ENCODE results near the gene SSR4. TPM values are rescaled to one million over a fixed set of nuclear protein-coding genes. Genes with fewer than 3 reads are reported as not detected.

Gene SSR4
- total and polyA plus RNA-seq, 8 donors: 368 to 925 (median 398) TPM

- no peak for DNase-seq
- H3K4me1 ChIP-seq: no peaks in the 10 kb centered on the region
- H3K9me3 ChIP-seq: no peaks in the 10 kb centered on the region
- H3K36me3 ChIP-seq: no peaks in the 10 kb centered on the region
- FAIRE-seq: no peak
- H3K27me3 ChIP-seq: peaks cover 0 to 4% (median 2%) of the 10 kb centered on the region in 4 donors
- no peak overlapping the region for H3K27ac ChIP-seq
- ATAC-seq: no peak
- 77 to 82% methylated on average over 1 of the region's 1 CpG for WGBS, 2 donors
- H3K4me3 ChIP-seq: no peak overlapping the region
- intact Hi-C loops (cut with DNase I): no loop called here
- TF ChIP-seq CTCF (IDR thresholded peaks at IDR 0.05): no peak
Observed at GRCh38 chrX:153755136-153755535, 39.3 kb upstream of the SSR4 start.

GRCh38 chrX:153761863-153762262 is 32.6 kb upstream of the SSR4 start:
- Histone ChIP-seq H3K9me3 (no peaks in the 10 kb centered on the region), H3K4me3 (no peak overlapping the region), H3K4me1 (no peaks in the 10 kb centered on the region), H3K27me3 (peaks cover 0 to 5% (median 0%) of the 10 kb centered on the region in 4 donors), H3K27ac (no peak overlapping the region), H3K36me3 (no peaks in the 10 kb centered on the region)
- no peak for TF ChIP-seq CTCF (IDR thresholded peaks at IDR 0.05)
- ATAC-seq (no peak), DNase-seq (no peak), FAIRE-seq (no peak)
- intact Hi-C loops (cut with DNase I): loop anchor here in 1 of 3 donors (10.0 kb wide), 1 partner anchor 193 kb away; no protein-coding TSS in a partner anchor
- WGBS, 2 donors: 80% methylated on average over 15 of the region's 15 CpGs

GRCh38 chrX:153762626-153763173 is 31.8 kb upstream of the SSR4 start:
- no peak overlapping the region for H3K27ac ChIP-seq
- no peak for FAIRE-seq
- H3K36me3 ChIP-seq: no peaks in the 10 kb centered on the region
- no peak for TF ChIP-seq CTCF (IDR thresholded peaks at IDR 0.05)
- intact Hi-C loops (cut with DNase I): loop anchor here in 1 of 3 donors (10.0 kb wide), 1 partner anchor 192 kb away; no protein-coding TSS in a partner anchor
- H3K27me3 ChIP-seq: peaks cover 0 to 3% (median 0%) of the 10 kb centered on the region in 4 donors
- H3K4me1 ChIP-seq: no peaks in the 10 kb centered on the region
- no peaks in the 10 kb centered on the region for H3K9me3 ChIP-seq
- peak in 1 of 6 donors; percentile 8 for DNase-seq
- H3K4me3 ChIP-seq: no peak overlapping the region
- WGBS, 2 donors: 76 to 80% methylated on average over 14 of the region's 14 CpGs
- no peak for ATAC-seq

- Histone ChIP-seq H3K9me3 (no peaks in the 10 kb centered on the region), H3K27ac (no peak overlapping the region), H3K4me1 (no peaks in the 10 kb centered on the region), H3K36me3 (no peaks in the 10 kb centered on the region), H3K4me3 (no peak overlapping the region), H3K27me3 (peaks cover 0 to 3% (median 0%) of the 10 kb centered on the region in 4 donors)
- ATAC-seq (no peak), DNase-seq (peak in 2 of 6 donors; percentile 14 to 64), FAIRE-seq (no peak)
- no peak for TF ChIP-seq CTCF (IDR thresholded peaks at IDR 0.05)
- intact Hi-C loops (cut with DNase I): loop anchor here in 1 of 3 donors (10.0 kb wide), 1 partner anchor 191 kb away; no protein-coding TSS in a partner anchor
- 62 to 72% methylated on average over 15 to 18 of the region's 18 CpGs for WGBS, 2 donors
Observed at GRCh38 chrX:153763298-153763932, 31.1 kb upstream of the SSR4 start.
